GM06990 (cell line): Measurements from ENCODE around the gene FN1.

Source experiments
- DNase-seq: peaks from one replicate; pipeline ENCODE4 v3.0.0-alpha.2; 2011; ENCODE audit not compliant: insufficient read length; ENCODE audit errors: extremely low read depth
- H3K27me3 ChIP-seq: replicated peaks from 2 replicates; pipeline ENCODE4 v1.6.0; 2011; ENCODE audit warnings: low read length; ENCODE audit not compliant: control insufficient read depth, insufficient read depth
- H3K36me3 ChIP-seq: 2 replicates; pipeline ENCODE4 v1.5.1; 2011; ENCODE audit warnings: low read length; ENCODE audit not compliant: control insufficient read depth, insufficient read depth
- H3K4me3 ChIP-seq: replicated peaks from 2 replicates; pipeline ENCODE4 v1.5.1; 2011; ENCODE audit warnings: low read depth, mild to moderate bottlenecking, control low read depth, low read length
- CTCF ChIP-seq: IDR thresholded peaks from 2 replicates; pipeline ENCODE4 v1.5.1; 2011; ENCODE audit warnings: low read length, control low read depth, mild to moderate bottlenecking, inconsistent platforms; ENCODE audit not compliant: insufficient read depth, poor library complexity, severe bottlenecking

The FN1 gene

DNA sequence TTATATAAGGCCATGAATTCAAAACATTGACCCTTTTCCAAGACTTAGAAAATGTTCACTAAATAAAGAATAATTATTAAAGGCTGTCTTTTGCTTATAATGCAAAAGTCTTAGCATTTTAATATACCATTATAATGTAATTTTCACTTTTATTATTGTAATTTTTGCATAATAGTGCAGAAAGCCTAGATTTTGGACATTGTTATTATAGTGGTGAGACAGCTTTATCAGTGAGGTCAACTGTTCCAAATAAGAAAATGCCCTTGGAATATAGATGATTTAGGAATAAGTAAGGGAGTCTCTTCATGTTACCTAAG lies 67.4 kb downstream of the FN1 start:
- Histone ChIP-seq H3K4me3 (no peak overlapping the region), H3K27me3 (no peaks in the 10 kb centered on the region), H3K36me3 (peaks cover 1% of the 10 kb centered on the region; the same call in 1 of the 2 replicates)
- no peak for DNase-seq
- no peak for TF ChIP-seq CTCF

DNA sequence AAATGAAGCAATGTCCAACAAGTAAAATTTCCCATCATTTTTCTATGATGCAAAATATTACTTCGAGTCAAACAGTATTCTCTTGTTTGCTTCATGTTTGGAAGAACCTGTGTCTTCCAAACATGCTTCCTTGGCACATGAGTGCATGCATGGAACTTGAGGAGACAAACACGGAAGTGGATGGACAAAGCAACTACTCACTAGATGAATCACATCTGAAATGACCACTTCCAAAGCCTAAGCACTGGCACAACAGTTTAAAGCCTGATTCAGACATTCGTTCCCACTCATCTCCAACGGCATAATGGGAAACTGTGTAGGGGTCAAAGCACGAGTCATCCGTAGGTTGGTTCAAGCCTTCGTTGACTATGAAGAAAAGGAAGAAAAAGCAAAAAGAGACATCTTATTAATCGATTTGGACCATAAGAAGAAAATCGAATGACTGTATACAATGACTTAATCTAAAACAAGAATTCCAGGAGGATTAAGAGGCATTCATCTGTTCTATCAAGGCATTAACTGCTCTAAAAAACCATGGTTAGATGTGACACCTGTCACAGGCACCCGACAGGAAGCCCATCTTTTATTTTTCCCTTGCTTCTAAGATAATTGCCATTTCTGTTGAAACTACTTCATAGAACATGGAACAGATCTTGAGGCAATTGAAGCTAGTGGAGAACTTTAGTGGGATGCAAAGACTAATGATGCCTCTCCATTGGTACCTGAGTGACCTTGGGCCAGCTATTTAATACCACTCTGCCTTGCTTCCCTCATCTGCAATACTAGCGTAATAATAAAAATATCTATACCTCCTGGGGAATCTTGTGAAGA lies 68.0 kb downstream of the FN1 start:
- no peak for DNase-seq
- no peaks in the 10 kb centered on the region for H3K27me3 ChIP-seq

DNA sequence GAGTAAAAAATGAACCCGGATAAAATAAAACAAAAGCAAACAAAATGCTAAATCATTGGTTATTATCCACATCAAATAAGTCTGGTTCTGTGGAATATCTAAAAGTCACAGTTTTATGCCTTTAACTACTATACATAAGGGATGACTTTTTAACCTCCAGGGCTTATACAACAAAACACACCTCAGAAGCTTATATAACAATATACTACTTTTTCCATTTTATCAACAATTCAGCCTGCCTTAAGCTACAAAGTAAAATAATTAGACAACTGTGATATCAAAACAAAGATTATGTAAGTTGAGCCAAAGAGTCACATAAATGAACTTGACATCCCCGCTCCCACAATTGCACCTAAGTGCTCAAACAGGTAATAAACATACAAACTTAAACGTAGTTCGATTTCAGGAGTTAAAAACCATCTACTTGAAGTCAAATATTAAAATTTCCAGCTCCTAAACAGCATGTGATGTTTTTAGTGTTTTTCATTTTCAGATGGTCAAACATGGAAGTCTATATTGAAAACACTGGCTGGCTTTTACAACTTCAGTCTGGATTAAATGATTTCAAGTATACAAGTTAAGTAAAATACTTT lies 69.3 kb downstream of the FN1 start:
- DNase-seq, result no peak
- Histone ChIP-seq H3K27me3 (no peaks in the 10 kb centered on the region), H3K36me3 (peaks cover 7% of the 10 kb centered on the region), H3K4me3 (no peak overlapping the region)
- no peak for TF ChIP-seq CTCF

More for the DNA sequence above, 68.0 kb downstream of the FN1 start:
- TF ChIP-seq CTCF, result no peak
- Histone ChIP-seq H3K4me3 (no peak overlapping the region), H3K36me3 (peaks cover 1% of the 10 kb centered on the region)

GRCh38 chr2:215365184-215365658 lies 70.6 kb downstream of the FN1 start:
- Histone ChIP-seq H3K36me3 (peaks cover 7% of the 10 kb centered on the region), H3K4me3 (no peak overlapping the region), H3K27me3 (no peaks in the 10 kb centered on the region)
- no peak for TF ChIP-seq CTCF
- no peak for DNase-seq

DNA sequence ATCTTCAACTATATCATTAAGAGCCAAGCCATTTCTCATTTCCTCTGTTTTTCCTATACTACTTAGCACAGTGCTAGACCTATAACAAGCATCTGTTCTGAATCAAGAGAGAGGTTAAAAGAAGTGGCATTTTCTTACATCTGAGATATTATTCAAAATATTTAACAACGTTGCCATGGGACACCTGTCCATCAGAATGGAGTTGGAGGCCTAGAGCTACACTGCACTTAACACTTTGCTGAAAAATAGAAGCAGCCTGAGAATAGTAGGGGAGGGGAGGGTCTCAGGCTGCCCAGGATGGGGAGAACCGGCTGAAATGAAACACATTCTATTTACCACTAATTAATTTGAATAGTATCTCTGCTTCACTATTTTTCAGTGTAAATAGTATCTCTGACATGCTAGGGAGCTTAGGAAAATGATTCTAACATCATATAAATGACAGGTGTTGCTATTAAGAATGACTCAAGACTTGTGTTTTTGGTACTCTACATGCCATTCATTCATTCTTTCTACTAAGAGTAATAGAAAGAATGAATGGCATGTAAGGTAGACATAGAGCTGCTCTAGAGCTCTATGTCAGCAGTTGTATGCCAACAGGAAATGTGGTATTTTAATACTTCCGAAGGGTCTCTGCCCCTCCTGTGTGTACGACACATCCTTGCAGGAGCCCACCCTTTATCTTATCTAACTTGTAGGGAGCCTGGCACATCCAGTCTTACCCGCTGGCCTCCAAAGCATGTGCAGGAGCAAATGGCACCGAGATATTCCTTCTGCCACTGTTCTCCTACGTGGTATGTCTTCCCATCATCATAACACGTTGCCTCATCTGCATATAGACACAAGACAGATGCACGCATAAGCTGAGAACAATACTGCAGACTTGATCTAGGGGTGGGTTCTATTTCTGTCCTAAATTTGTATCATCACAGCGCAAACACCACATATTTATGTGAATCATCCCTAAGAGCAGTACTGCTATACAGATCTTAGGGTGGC lies 71.4 kb downstream of the FN1 start:
- DNase-seq, result no peak
- H3K36me3 ChIP-seq, result peaks cover 7% of the 10 kb centered on the region
- no peaks in the 10 kb centered on the region for H3K27me3 ChIP-seq
- no peak for TF ChIP-seq CTCF
- no peak overlapping the region for H3K4me3 ChIP-seq
